OCI-LY7 (cell line): ENCODE measurements around the gene ELK4. TPM values are rescaled to one million over a fixed set of nuclear protein-coding genes. Genes with fewer than 3 reads are reported as not detected.
A peak's percentile ranks its signal among the peaks of the same experiment; 100 is the strongest.

Source experiments
- BruUV-seq: library from RNA; stranded (reverse); fragments of 400-500 nt; replicated peaks from 2 replicates; lab custom pipeline; 2021; lab: Mats Ljungman, UMichigan
- CTCF ChIA-PET: fragments of 300-600 bp; sonication (Branson Sonifier 250); formaldehyde crosslinking; loops from one replicate; lab custom pipeline; 2022; ENCODE audit warnings: antibody characterized with exemption; ENCODE audit not compliant: unreplicated experiment; lab: Charles Lee
- POLR2A ChIA-PET: fragments of 300-600 bp; sonication (Branson Sonifier 250); formaldehyde crosslinking; loops from one replicate; lab custom pipeline; 2022; ENCODE audit warnings: antibody characterized with exemption; lab: Charles Lee
- DNase-seq: peaks from one replicate; pipeline ENCODE4 v3.0.0-alpha.2; 2015; ENCODE audit warnings: low spot score
- H2AFZ ChIP-seq: fragments of 200-600 bp; sonication (generic), shearing (Covaris generic); 2 replicates; pipeline ENCODE4 v1.6.1; 2014; ENCODE audit warnings: mild to moderate bottlenecking, antibody characterized with exemption, low read length, moderate library complexity
- H3K27ac ChIP-seq: fragments of 200-600 bp; sonication (generic); 2 replicates; pipeline ENCODE4 v1.5.1; 2014; ENCODE audit warnings: mixed run types, low read depth, mild to moderate bottlenecking, moderate library complexity, low read length, inconsistent platforms; ENCODE audit not compliant: poor library complexity, severe bottlenecking
- H3K36me3 ChIP-seq: fragments of 200-600 bp; sonication (generic); 2 replicates; pipeline ENCODE4 v1.6.1; 2014; ENCODE audit warnings: mild to moderate bottlenecking, antibody characterized with exemption, low read length, moderate library complexity, mixed read lengths; ENCODE audit not compliant: insufficient read depth
- H3K4me1 ChIP-seq: fragments of 200-600 bp; sonication (generic); 2 replicates; pipeline ENCODE4 v1.5.1; 2014; ENCODE audit warnings: mild to moderate bottlenecking, low read length; ENCODE audit not compliant: insufficient read depth, poor library complexity, severe bottlenecking
- H3K4me2 ChIP-seq: fragments of 200-600 bp; sonication (generic); 2 replicates; pipeline ENCODE4 v1.6.1; 2014; ENCODE audit warnings: mild to moderate bottlenecking, low read length
- H3K4me3 ChIP-seq: fragments of 200-600 bp; sonication (generic); 2 replicates; pipeline ENCODE4 v1.5.1; 2014; ENCODE audit warnings: mild to moderate bottlenecking, low read depth, low read length; ENCODE audit not compliant: poor library complexity, severe bottlenecking
- H3K79me2 ChIP-seq: fragments of 200-600 bp; sonication (generic); 2 replicates; pipeline ENCODE4 v1.6.1; 2016; ENCODE audit warnings: low read depth, mild to moderate bottlenecking, low read length, moderate library complexity, mixed read lengths; ENCODE audit not compliant: insufficient read depth
- H3K9me2 ChIP-seq: fragments of 200-600 bp; sonication (generic); 2 replicates; pipeline ENCODE4 v1.6.1; 2016; ENCODE audit warnings: mild to moderate bottlenecking, low read length, mixed read lengths; ENCODE audit not compliant: insufficient read depth
- H3K9me3 ChIP-seq: fragments of 200-600 bp; sonication (generic); 2 replicates; pipeline ENCODE4 v1.6.1; 2014; ENCODE audit warnings: mild to moderate bottlenecking, mixed run types, low read length, mixed read lengths
- H4K20me1 ChIP-seq: fragments of 200-600 bp; sonication (generic); 2 replicates; pipeline ENCODE4 v1.6.1; 2014; ENCODE audit warnings: mild to moderate bottlenecking, antibody characterized with exemption, low read length, moderate library complexity, mixed read lengths; ENCODE audit not compliant: insufficient read depth
- CTCF ChIP-seq: fragments of 200-600 bp; sonication (generic); conservative IDR thresholded peaks from 2 replicates; pipeline ENCODE4 v1.5.1; 2014; ENCODE audit warnings: mild to moderate bottlenecking, antibody characterized with exemption, low read length, moderate library complexity, mixed read lengths
- EZH2phosphoT487 ChIP-seq: fragments of 200-600 bp; sonication (generic); IDR thresholded peaks from 2 replicates; pipeline ENCODE4 v1.6.1; 2018; ENCODE audit warnings: low read depth, borderline replicate concordance, mild to moderate bottlenecking, mixed run types, antibody characterized with exemption, low read length, moderate library complexity, mixed read lengths
- intact Hi-C: fragments of 100-400 bp; cut with micrococcal nuclease; formaldehyde crosslinking; loops from one replicate; pipeline ENCODE4 v1.10.0; 2022; ENCODE audit not compliant: unreplicated experiment
- total RNA-seq, 2 experiments: library from RNA; depleted of rRNA in 1 of 2; stranded (reverse); fragments of >200 nt in 1 of 2; shearing (Covaris generic) in 1 of 2; gene quantifications; 2 replicates each; pipeline ENCODE4 v1.2.3, GENCODE V29; 2014 to 2022

The ELK4 gene
- total RNA-seq, 2 experiments from 2014 or later: 26.4 to 88.3 TPM

DNA sequence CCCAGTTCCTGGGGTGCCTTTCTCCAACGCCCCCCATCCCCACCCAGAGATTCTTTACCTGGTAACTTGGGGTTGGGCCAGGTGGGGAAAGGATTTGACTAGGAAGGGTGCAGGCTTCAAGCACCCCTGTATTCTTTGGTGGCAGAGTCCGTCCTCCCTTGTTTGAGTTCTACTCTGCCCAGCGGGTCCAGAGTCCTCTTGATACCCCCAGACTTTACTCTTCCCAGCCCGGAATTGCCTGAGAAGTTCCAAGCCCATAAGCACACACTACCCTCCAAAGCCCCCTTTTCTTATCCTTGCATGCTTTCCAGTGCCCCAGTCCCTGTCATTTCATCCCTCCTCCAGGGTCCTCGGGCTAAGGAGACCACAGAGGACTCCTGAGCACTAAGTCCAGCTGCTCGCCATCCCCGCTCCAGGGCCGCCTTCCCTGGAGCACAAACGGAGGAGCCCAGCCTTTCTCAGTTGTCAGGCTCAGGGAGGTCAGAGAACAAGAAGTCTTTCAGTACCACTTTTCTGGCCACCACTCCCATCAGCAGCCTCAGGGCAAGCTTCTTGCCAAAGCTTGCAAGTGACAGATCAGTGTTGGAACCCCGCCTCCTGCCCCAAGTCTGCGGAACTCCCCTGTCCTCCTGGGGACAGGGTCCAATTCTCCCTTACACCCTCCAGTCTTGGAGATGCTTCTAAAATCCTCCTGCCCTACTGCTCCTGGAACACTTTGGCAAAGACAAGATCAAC is 36.3 kb upstream of the ELK4 start:
- H3K27ac ChIP-seq: peak overlapping the region; percentile 35

DNA sequence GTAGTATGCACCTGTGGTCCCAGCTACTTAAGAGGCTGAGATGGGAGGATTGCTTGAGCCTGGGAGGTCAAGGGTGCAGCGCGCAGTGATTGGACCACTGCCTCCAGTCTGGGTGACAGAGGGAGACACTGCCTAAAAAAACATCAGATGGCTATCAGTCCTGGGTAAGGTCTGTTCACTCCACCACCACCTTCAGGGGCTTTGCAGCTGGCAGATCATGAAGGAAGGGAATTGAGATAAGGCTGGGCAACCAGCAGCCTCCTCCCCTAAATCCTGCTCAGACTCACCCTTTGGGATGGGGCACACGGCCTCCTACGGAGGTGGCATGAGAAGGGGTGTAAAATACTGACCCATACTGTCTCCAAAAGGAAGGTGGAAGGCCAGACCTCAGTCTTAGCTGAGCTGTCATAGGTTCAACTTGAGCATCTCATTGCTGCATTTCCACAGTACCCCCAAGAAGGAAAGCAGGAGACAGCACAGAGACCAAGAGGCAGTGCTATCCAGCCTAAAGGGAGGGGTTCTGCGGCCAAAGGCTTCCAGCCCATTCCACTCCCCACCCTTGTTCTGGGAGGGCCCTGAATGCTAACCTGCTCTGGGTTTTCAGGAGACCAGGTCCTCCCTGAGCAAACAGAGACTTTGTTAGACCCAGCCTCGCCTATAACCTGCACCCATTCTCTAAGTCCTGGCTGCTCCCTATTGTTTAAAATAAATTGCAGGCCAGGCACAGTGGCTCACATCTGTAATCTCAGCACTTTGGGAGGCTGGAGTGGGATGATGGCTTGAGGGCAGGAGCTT is 34.8 kb upstream of the ELK4 start:
- Histone ChIP-seq H3K4me1 (peaks cover 78% of the 10 kb centered on the region), H3K27ac (peak overlapping the region; percentile 81), H4K20me1 (no peaks in the 10 kb centered on the region), H3K4me3 (peak overlapping the region; percentile 50), H2AFZ (0 out of 2 replicates have a peak overlapping the region, but pooled peaks have one; percentile 3), H3K79me2 (no peaks in the 10 kb centered on the region), H3K9me3 (no peaks in the 10 kb centered on the region), H3K36me3 (no peaks in the 10 kb centered on the region), H3K9me2 (no peaks in the 10 kb centered on the region), H3K4me2 (peak overlapping the region; percentile 76)
- TF ChIP-seq EZH2phosphoT487 (no peak), CTCF (no peak)
- ChIA-PET POLR2A (interaction anchor here (0.6 to 5.1 kb wide), 11 partner anchors 9 to 79 kb away, joined by 3 to 31 read pairs (median 3); partner anchors contain the start of gene ELK4), CTCF (interaction anchor here (1.0 kb wide), 1 partner anchor 75 kb away, joined by 3 read pairs; no protein-coding TSS in a partner anchor)
- intact Hi-C loops: loop anchor here (5.0 kb wide), 2 partner anchors 386 to 806 kb away; partner anchors contain the start of genes IKBKE and RHEX
- peak; percentile 35 for DNase-seq
- no TSS peak for BruUV-seq

More for the DNA sequence above, 36.3 kb upstream of the ELK4 start:
- Histone ChIP-seq H2AFZ (peak overlapping the region; percentile 62; the same call in 1 of the 2 replicates), H3K9me3 (no peaks in the 10 kb centered on the region), H4K20me1 (no peaks in the 10 kb centered on the region), H3K4me2 (peak overlapping the region; percentile 60), H3K36me3 (no peaks in the 10 kb centered on the region), H3K79me2 (no peaks in the 10 kb centered on the region), H3K9me2 (no peaks in the 10 kb centered on the region), H3K4me3 (peak overlapping the region; percentile 55), H3K4me1 (peaks cover 90% of the 10 kb centered on the region)
- intact Hi-C loops: loop anchor here (5.0 kb wide), 2 partner anchors 384 to 804 kb away; partner anchors contain the start of genes IKBKE and RHEX
- ChIA-PET CTCF (interaction anchor here (0.5 kb wide), 2 partner anchors 12 to 80 kb away, joined by 3 to 4 read pairs; no protein-coding TSS in a partner anchor), POLR2A (interaction anchor here (1.1 to 5.1 kb wide), 8 partner anchors 10 to 78 kb away, joined by 3 to 31 read pairs (median 4); partner anchors contain the start of gene ELK4)
- DNase-seq: peak; percentile 48
- no TSS peak for BruUV-seq
- TF ChIP-seq EZH2phosphoT487: no peak
